ENCODE results near the gene OAS1. TPM values are rescaled to one million over a fixed set of nuclear protein-coding genes. Genes with fewer than 3 reads are reported as not detected.

OAS1 gene
- total RNA-seq (2014; rRNA removed) (10.1 and 10.2 TPM in 2 replicates), Bru-seq, nascent RNA (percentile 78 among the genes with signal in this experiment), BruChase-seq, experiment 1, labeled RNA remaining after a 6-hour chase (percentile 86 among the genes with signal in this experiment), BruChase-seq, experiment 2, labeled RNA remaining after a 2-hour chase (percentile 96 among the genes with signal in this experiment)
- long read RNA-seq, transcript OAS1-211 (2 exons, 664 nt): minor isoform, 11 of 303 reads
- long read RNA-seq, transcript OAS1-203 (5 exons, 1,990 nt): major isoform, 92 of 303 reads
- long read RNA-seq, transcript OAS1-201 (6 exons, 1,816 nt): minor isoform, 17 of 303 reads
- long read RNA-seq, transcript OAS1-202 (6 exons, 1,684 nt): minor isoform, 13 of 303 reads
- long read RNA-seq, partial matches to known transcripts: 72 of 303 reads
- long read RNA-seq, other reads (novel, unspliced or antisense): 96 of 303 reads

- TF ChIP-seq EZH2phosphoT487 (IDR thresholded peaks at IDR 0.05; ENCODE audit: borderline replicate concordance, low read length): no peak
- TF ChIP-seq EZH2 (IDR thresholded peaks at IDR 0.05; ENCODE audit: low read length, unreplicated experiment): no peak
- no peak for TF ChIP-seq CTCF (conservative IDR thresholded peaks at IDR 0.05; ENCODE audit: low read depth, low read length)
- Histone ChIP-seq H3K79me2 (ENCODE audit: low read length) (no peaks in the 10 kb centered on the region), H3K9ac (ENCODE audit: low read length) (peak within 1 kb of the TSS; percentile 41), H3K27ac (ENCODE audit: low read length) (peak within 1 kb of the TSS; percentile 58), H2AFZ (ENCODE audit: low read length) (peak within 1 kb of the TSS; percentile 90), H3K9me2 (replicated peaks; ENCODE audit: low read length) (no peaks in the 10 kb centered on the region), H4K20me1 (ENCODE audit: low read length) (no peaks in the 10 kb centered on the region), H3K36me3 (ENCODE audit: low read depth, low read length) (no peaks in the 10 kb centered on the region), H3K4me3 (ENCODE audit: low read length) (peak within 1 kb of the TSS; percentile 63), H3K9me3 (ENCODE audit: low read length) (no peaks in the 10 kb centered on the region), H3F3A (ENCODE audit: low read length, unreplicated experiment) (no peaks in the 10 kb centered on the region), H3K4me2 (ENCODE audit: low read length) (peak within 1 kb of the TSS; percentile 86), H3K27me3 (ENCODE audit: low read length) (no peaks in the 10 kb centered on the region), H3K4me1 (ENCODE audit: insufficient read depth, low read length) (peaks cover 49% of the 10 kb centered on the region)
- DNase-seq: peak; percentile 70
- POLR2A ChIA-PET (ENCODE audit: unreplicated experiment): interaction anchor here (0.7 kb wide), 1 partner anchor 121 kb away, joined by 3 read pairs; no protein-coding TSS in a partner anchor
- intact Hi-C loops (cut with micrococcal nuclease): loop anchor here (1.0 kb wide), 1 partner anchor 31 kb away; the partner anchor contains the start of gene OAS3
- CTCF ChIA-PET: interaction anchor here (1.0 kb wide), 1 partner anchor 86 kb away, joined by 3 read pairs; no protein-coding TSS in a partner anchor
- peak; percentile 76 for ATAC-seq
- TSS peak; percentile 79 for BruUV-seq (replicated peaks)
Measured at GRCh38 chr12:112906712-112907414, at the start of gene OAS1. Gene OAS1 (plus strand): TSS chr12:112906962. CDS start chr12:112907040, 78 bp downstream.

- Histone ChIP-seq H3K9ac (ENCODE audit: low read length) (no peak overlapping the region), H4K20me1 (ENCODE audit: low read length) (no peaks in the 10 kb centered on the region), H3F3A (ENCODE audit: low read length, unreplicated experiment) (no peaks in the 10 kb centered on the region), H3K9me2 (replicated peaks; ENCODE audit: low read length) (no peaks in the 10 kb centered on the region), H3K4me2 (ENCODE audit: low read length) (no peak overlapping the region), H3K4me1 (ENCODE audit: insufficient read depth, low read length) (peaks cover 7% of the 10 kb centered on the region), H3K27me3 (ENCODE audit: low read length) (peaks cover 29% of the 10 kb centered on the region), H2AFZ (ENCODE audit: low read length) (no peak overlapping the region), H3K27ac (ENCODE audit: low read length) (no peak overlapping the region), H3K79me2 (ENCODE audit: low read length) (no peaks in the 10 kb centered on the region), H3K9me3 (ENCODE audit: low read length) (no peaks in the 10 kb centered on the region), H3K4me3 (ENCODE audit: low read length) (no peak overlapping the region), H3K36me3 (ENCODE audit: low read depth, low read length) (no peaks in the 10 kb centered on the region)
- intact Hi-C loops (cut with micrococcal nuclease): loop anchor here (2.0 kb wide), 1 partner anchor 18 kb away; no protein-coding TSS in a partner anchor
- no peak for ATAC-seq
- TF ChIP-seq CTCF (conservative IDR thresholded peaks at IDR 0.05; ENCODE audit: low read depth, low read length) (no peak), EZH2phosphoT487 (IDR thresholded peaks at IDR 0.05; ENCODE audit: borderline replicate concordance, low read length) (no peak), EZH2 (IDR thresholded peaks at IDR 0.05; ENCODE audit: low read length, unreplicated experiment) (no peak)
- no TSS peak for BruUV-seq (replicated peaks)
- ChIA-PET CTCF (no interaction called here), POLR2A (ENCODE audit: unreplicated experiment) (no interaction called here)
- DNase-seq: no peak
Measured at GRCh38 chr12:112859291-112859690, 47.5 kb upstream of the OAS1 start.

All from PC-3 (cell line).